ENCODE results near the gene CLMN. TPM values are rescaled to one million over a fixed set of nuclear protein-coding genes. Genes with fewer than 3 reads are reported as not detected.
A peak's percentile ranks its signal among the peaks of the same experiment; 100 is the strongest.

The CLMN gene
- polyA plus RNA-seq, 3 donors, result 22.0 to 33.7 (median 23.2) TPM

DNA sequence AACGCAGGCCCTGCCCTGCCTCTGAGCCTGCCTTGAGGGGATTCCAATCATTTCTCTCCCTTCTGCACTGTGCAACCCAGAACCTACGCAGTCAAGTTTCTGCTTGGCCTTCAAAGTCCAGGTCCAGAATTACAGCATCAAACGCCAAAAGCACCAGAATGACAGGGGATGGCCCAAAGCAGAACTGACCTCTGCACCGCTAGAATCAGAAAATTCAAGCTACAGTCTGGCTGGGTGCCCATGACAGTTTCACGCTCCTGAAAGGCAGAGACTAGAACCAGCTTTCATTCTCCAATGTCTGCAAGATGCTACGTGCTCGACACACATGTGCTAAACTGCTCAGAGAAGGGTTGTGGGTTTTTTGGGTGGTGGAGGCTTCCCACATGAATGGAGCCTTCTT, 4.1 kb downstream of the CLMN start:
- no peak for DNase-seq
- H3K36me3 Mint-ChIP-seq, result peaks cover 14 to 15% of the 10 kb centered on the region in 2 donors
- Histone ChIP-seq H2AFZ (ENCODE audit: insufficient read depth, low read depth, low read length, poor library complexity, severe bottlenecking) (no peak overlapping the region), H3K79me2 (ENCODE audit: insufficient read depth, low read length) (peaks cover 55% of the 10 kb centered on the region), H3K4me2 (replicated peaks; ENCODE audit: extremely low read depth, low read length, poor library complexity, severe bottlenecking) (peak overlapping the region; percentile 49), H3K4me1 (ENCODE audit: control insufficient read depth in 1 of 2, insufficient read depth in 2 of 2, low read length in 2 of 2) (peaks cover 81 to 87% of the 10 kb centered on the region in 2 donors), H3K27ac (ENCODE audit: low read depth in 1 of 2, low read length in 2 of 2) (peak overlapping the region; percentile 96 to 97), H3K9ac (ENCODE audit: insufficient read depth, low read length, poor library complexity, severe bottlenecking) (no peak overlapping the region), H3K36me3 (replicated peaks in 1 of 2; ENCODE audit: control insufficient read depth in 1 of 2, insufficient read depth in 2 of 2, low read length in 2 of 2) (no peaks in the 10 kb centered on the region), H3K27me3 (ENCODE audit: control insufficient read depth in 2 of 2, insufficient read depth in 2 of 2, low read length in 2 of 2) (no peaks in the 10 kb centered on the region), H4K20me1 (ENCODE audit: insufficient read depth, low read length) (peaks cover 28% of the 10 kb centered on the region), H3K9me3 (replicated peaks in 1 of 2; ENCODE audit: control insufficient read depth in 1 of 2, insufficient read depth in 1 of 2, low read length in 2 of 2) (no peaks in the 10 kb centered on the region), H3K4me3 (replicated peaks in 1 of 3; ENCODE audit: low read depth in 2 of 3, low read length in 3 of 3) (no peak overlapping the region)
- H3K4me1 Mint-ChIP-seq, result peaks cover 87% of the 10 kb centered on the region
- no peak overlapping the region for H3K4me3 Mint-ChIP-seq
- H3K27me3 Mint-ChIP-seq (ENCODE audit: low read depth in 3 of 3), result peaks cover 0 to 19% (median 7%) of the 10 kb centered on the region in 3 donors
- H3K9me3 Mint-ChIP-seq, result peaks cover 0 to 2% (median 0%) of the 10 kb centered on the region in 7 donors
- intact Hi-C loops (cut with micrococcal nuclease), result loop anchor here (2.0 to 10.0 kb wide), 2 partner anchors 199 to 207 kb away; partner anchors contain the start of gene SYNE3 (in 1 of the 2)
- no peak for TF ChIP-seq CTCF (IDR thresholded peaks at IDR 0.05)
- peak overlapping the region; percentile 94 to 99 (median 97) for H3K27ac Mint-ChIP-seq
- 83% methylated on average over 5 of the region's 7 CpGs for WGBS (ENCODE audit: insufficient coverage)

- Histone ChIP-seq H2AFZ (ENCODE audit: insufficient read depth, low read depth, low read length, poor library complexity, severe bottlenecking) (no peak overlapping the region), H4K20me1 (ENCODE audit: insufficient read depth, low read length) (peaks cover 33% of the 10 kb centered on the region), H3K9me3 (replicated peaks in 1 of 2; ENCODE audit: control insufficient read depth in 1 of 2, insufficient read depth in 1 of 2, low read length in 2 of 2) (no peaks in the 10 kb centered on the region), H3K9ac (ENCODE audit: insufficient read depth, low read length, poor library complexity, severe bottlenecking) (peak overlapping the region; percentile 67), H3K27ac (ENCODE audit: low read depth in 1 of 2, low read length in 2 of 2) (peak overlapping the region; percentile 96 to 97), H3K79me2 (ENCODE audit: insufficient read depth, low read length) (peaks cover 58% of the 10 kb centered on the region), H3K36me3 (replicated peaks in 1 of 2; ENCODE audit: control insufficient read depth in 1 of 2, insufficient read depth in 2 of 2, low read length in 2 of 2) (no peaks in the 10 kb centered on the region), H3K27me3 (ENCODE audit: control insufficient read depth in 2 of 2, insufficient read depth in 2 of 2, low read length in 2 of 2) (no peaks in the 10 kb centered on the region), H3K4me3 (replicated peaks in 1 of 3; ENCODE audit: low read depth in 2 of 3, low read length in 3 of 3) (peak overlapping the region in 1 of 3 experiments; percentile 42), H3K4me2 (replicated peaks; ENCODE audit: extremely low read depth, low read length, poor library complexity, severe bottlenecking) (peak overlapping the region; percentile 49), H3K4me1 (ENCODE audit: control insufficient read depth in 1 of 2, insufficient read depth in 2 of 2, low read length in 2 of 2) (peaks cover 76 to 83% of the 10 kb centered on the region in 2 donors)
- TF ChIP-seq CTCF (IDR thresholded peaks at IDR 0.05), result no peak
- H3K4me1 Mint-ChIP-seq, result peaks cover 87% of the 10 kb centered on the region
- DNase-seq, result no peak
- 96% methylated on average over 6 of the region's 6 CpGs for WGBS (ENCODE audit: insufficient coverage)
- intact Hi-C loops (cut with micrococcal nuclease), result loop anchor here (2.0 to 10.0 kb wide), 2 partner anchors 200 to 208 kb away; partner anchors contain the start of gene SYNE3 (in 1 of the 2)
- H3K4me3 Mint-ChIP-seq, result peak overlapping the region in 1 of 2 donors; percentile 67
- peaks cover 0 to 2% (median 0%) of the 10 kb centered on the region in 7 donors for H3K9me3 Mint-ChIP-seq
- H3K27me3 Mint-ChIP-seq (ENCODE audit: low read depth in 3 of 3), result peaks cover 0 to 19% (median 7%) of the 10 kb centered on the region in 3 donors
- peaks cover 17 to 18% of the 10 kb centered on the region in 2 donors for H3K36me3 Mint-ChIP-seq
- H3K27ac Mint-ChIP-seq, result peak overlapping the region; percentile 94 to 99 (median 97)
Observed at GRCh38 chr14:95315156-95315555, 4.6 kb downstream of the CLMN start.
